ENCODE measurements around the gene TSPOAP1. TPM values are rescaled to one million over a fixed set of nuclear protein-coding genes. Genes with fewer than 3 reads are reported as not detected.
A peak's percentile ranks its signal among the peaks of the same experiment; 100 is the strongest.

TSPOAP1 gene
- total and polyA plus RNA-seq, 2 of the 13 experiments (the other 11 are each of a cell fraction or from before 2014, with no cell fraction given): not detected

DNA sequence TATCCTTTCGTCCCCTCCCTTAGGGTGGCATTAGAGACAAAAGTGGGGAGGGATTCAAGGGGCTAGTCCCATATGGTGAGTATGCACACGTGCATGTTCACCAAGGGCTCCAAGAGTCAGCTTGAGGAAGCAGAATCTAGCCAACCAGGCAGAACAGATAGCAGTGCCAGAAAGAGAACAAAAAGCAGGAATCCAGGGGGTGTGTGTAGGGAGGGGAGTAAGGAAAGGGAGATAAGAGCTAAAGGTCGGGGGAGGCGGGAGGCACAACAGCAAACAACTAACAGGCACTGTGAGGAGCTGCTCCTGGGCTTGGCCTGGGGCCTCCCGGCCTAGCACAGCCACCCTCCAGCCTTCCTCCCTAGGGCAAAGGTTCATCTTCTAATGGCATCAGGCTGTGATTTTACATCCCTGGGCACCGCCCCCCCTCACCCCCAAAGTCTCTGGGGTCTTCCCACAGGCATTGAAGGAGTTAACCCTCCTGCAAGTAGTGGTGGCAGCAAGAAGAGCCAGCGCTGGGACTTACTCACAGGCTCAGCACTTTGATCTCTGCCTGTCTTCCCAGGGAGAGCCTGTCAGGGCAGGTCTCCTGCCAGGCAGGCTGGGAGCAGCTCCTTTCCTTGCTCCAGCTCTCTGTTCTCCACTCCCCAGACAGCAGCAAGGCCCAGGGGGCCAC is 35.8 kb upstream of the TSPOAP1 start (continued):
- TF ChIP-seq, protein P1, sequence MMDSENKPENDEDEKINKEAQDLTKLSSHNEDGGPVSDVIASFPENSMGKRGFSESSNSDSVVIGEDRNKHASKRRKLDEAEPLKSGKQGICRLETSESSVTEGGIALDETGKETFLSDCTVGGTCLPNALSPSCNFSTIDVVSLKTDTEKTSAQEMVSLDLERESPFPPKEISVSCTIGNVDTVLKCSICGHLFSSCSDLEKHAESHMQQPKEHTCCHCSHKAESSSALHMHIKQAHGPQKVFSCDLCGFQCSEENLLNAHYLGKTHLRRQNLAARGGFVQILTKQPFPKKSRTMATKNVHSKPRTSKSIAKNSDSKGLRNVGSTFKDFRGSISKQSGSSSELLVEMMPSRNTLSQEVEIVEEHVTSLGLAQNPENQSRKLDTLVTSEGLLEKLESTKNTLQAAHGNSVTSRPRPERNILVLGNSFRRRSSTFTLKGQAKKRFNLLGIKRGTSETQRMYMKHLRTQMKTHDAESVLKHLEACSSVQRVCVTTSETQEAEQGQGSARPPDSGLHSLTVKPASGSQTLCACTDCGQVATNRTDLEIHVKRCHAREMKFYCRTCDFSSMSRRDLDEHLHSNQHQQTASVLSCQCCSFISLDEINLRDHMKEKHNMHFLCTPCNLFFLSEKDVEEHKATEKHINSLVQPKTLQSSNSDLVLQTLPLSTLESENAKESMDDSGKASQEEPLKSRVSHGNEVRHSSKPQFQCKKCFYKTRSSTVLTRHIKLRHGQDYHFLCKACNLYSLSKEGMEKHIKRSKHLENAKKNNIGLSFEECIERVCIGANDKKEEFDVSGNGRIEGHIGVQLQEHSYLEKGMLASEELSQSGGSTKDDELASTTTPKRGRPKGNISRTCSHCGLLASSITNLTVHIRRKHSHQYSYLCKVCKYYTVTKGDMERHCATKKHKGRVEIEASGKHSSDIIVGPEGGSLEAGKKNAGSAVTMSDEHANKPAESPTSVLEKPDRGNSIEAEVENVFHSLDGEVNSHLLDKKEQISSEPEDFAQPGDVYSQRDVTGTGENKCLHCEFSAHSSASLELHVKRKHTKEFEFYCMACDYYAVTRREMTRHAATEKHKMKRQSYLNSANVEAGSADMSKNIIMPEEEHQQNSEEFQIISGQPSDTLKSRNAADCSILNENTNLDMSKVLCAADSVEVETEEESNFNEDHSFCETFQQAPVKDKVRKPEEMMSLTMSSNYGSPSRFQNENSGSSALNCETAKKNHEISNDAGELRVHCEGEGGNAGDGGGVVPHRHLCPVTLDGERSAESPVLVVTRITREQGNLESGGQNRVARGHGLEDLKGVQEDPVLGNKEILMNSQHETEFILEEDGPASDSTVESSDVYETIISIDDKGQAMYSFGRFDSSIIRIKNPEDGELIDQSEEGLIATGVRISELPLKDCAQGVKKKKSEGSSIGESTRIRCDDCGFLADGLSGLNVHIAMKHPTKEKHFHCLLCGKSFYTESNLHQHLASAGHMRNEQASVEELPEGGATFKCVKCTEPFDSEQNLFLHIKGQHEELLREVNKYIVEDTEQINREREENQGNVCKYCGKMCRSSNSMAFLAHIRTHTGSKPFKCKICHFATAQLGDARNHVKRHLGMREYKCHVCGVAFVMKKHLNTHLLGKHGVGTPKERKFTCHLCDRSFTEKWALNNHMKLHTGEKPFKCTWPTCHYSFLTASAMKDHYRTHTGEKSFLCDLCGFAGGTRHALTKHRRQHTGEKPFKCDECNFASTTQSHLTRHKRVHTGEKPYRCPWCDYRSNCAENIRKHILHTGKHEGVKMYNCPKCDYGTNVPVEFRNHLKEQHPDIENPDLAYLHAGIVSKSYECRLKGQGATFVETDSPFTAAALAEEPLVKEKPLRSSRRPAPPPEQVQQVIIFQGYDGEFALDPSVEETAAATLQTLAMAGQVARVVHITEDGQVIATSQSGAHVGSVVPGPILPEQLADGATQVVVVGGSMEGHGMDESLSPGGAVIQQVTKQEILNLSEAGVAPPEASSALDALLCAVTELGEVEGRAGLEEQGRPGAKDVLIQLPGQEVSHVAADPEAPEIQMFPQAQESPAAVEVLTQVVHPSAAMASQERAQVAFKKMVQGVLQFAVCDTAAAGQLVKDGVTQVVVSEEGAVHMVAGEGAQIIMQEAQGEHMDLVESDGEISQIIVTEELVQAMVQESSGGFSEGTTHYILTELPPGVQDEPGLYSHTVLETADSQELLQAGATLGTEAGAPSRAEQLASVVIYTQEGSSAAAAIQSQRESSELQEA (CRISPR knock-in tag; IDR thresholded peaks at IDR 0.05; ENCODE audit: not compliant biosample characterization): peak; percentile 24
- TF ChIP-seq ZBTB1 (CRISPR knock-in tag; IDR thresholded peaks at IDR 0.05; ENCODE audit: borderline replicate concordance) (no peak), U2AF2 (IDR thresholded peaks at IDR 0.05; ENCODE audit: low read depth, low read length) (no peak), MYC (CRISPR knock-in tag; IDR thresholded peaks at IDR 0.05; ENCODE audit: borderline replicate concordance) (peak; percentile 47; the same call in 1 of the 2 replicates), ZNF350 (CRISPR knock-in tag; IDR thresholded peaks at IDR 0.05; ENCODE audit: borderline replicate concordance, low read depth) (no peak; the same call in 1 of the 2 replicates), PHF5A (CRISPR knock-in tag; IDR thresholded peaks at IDR 0.05; ENCODE audit: low read depth, unreplicated experiment) (no peak), NBN (conservative IDR thresholded peaks at IDR 0.05) (no peak), ZSCAN9 (CRISPR knock-in tag; IDR thresholded peaks at IDR 0.05; ENCODE audit: borderline replicate concordance) (peak; percentile 65; the same call in 1 of the 2 replicates), ZC3H4 (CRISPR knock-in tag; IDR thresholded peaks at IDR 0.05; ENCODE audit: borderline replicate concordance) (no peak), RBAK (CRISPR knock-in tag; IDR thresholded peaks at IDR 0.05) (no peak)
- TF ChIP-seq, protein P2, sequence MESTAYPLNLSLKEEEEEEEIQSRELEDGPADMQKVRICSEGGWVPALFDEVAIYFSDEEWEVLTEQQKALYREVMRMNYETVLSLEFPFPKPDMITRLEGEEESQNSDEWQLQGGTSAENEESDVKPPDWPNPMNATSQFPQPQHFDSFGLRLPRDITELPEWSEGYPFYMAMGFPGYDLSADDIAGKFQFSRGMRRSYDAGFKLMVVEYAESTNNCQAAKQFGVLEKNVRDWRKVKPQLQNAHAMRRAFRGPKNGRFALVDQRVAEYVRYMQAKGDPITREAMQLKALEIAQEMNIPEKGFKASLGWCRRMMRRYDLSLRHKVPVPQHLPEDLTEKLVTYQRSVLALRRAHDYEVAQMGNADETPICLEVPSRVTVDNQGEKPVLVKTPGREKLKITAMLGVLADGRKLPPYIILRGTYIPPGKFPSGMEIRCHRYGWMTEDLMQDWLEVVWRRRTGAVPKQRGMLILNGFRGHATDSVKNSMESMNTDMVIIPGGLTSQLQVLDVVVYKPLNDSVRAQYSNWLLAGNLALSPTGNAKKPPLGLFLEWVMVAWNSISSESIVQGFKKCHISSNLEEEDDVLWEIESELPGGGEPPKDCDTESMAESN (CRISPR knock-in tag; conservative IDR thresholded peaks at IDR 0.05): no peak; the same call in 1 of the 2 replicates

Measured in HepG2 (cell line).